Kidney (tissue), 14 donors: ENCODE data around the gene VDAC2. TPM values are rescaled to one million over a fixed set of nuclear protein-coding genes. Genes with fewer than 3 reads are reported as not detected.
"Not testable (repeated sequence)": the region's sequence is repeated elsewhere in the genome, so short reads cannot be mapped to it uniquely, and the experiment has no call there.

Experiments
- DNase-seq, 5 donors: peaks; one replicate each; pipeline ENCODE4 v3.0.0-alpha.2; 2013 to 2020
- FAIRE-seq: peaks from 2 replicates; lab custom pipeline; 2012; peaks lifted over from hg19 to GRCh38; lab: Jason Lieb, UNC
- H3K27ac ChIP-seq, 2 donors: one replicate each; pipeline ENCODE4 v1.7.0; 2013; ENCODE audit warnings: low read depth in 2 of 2, low read length in 2 of 2, inconsistent platforms in 1 of 2
- H3K27me3 ChIP-seq: one replicate; pipeline ENCODE4 v1.7.1; 2013; ENCODE audit warnings: low read length, inconsistent platforms; ENCODE audit not compliant: control insufficient read depth, insufficient read depth
- H3K36me3 ChIP-seq, 3 donors: one replicate each; pipeline versions ENCODE4 v1.7.0 to v1.7.1; 2013; ENCODE audit warnings: low read length in 3 of 3, control low read depth in 1 of 3, inconsistent platforms in 1 of 3; ENCODE audit not compliant: insufficient read depth in 3 of 3, control insufficient read depth in 2 of 3
- H3K4me1 ChIP-seq, 3 donors: one replicate each; pipeline versions ENCODE4 v1.7.0 to v1.7.1; 2013; ENCODE audit warnings: low read length in 3 of 3, inconsistent platforms in 1 of 3, low read depth in 1 of 3; ENCODE audit not compliant: control insufficient read depth in 2 of 3, insufficient read depth in 2 of 3
- H3K4me3 ChIP-seq, 3 donors: one replicate each; pipeline versions ENCODE4 v1.7.0 to v1.8.1; 2013; ENCODE audit warnings: low read length in 3 of 3, control low read depth in 1 of 3, inconsistent platforms in 1 of 3
- H3K9ac ChIP-seq, 3 donors: one replicate each; pipeline versions ENCODE4 v1.7.0 to v1.7.1; 2013; ENCODE audit warnings: low read length in 3 of 3, control low read depth in 1 of 3, inconsistent platforms in 1 of 3
- H3K9me3 ChIP-seq, 3 donors: one replicate each; pipeline versions ENCODE4 v1.7.0 to v1.7.1; 2013; ENCODE audit warnings: low read length in 3 of 3, control low read depth in 1 of 3, inconsistent platforms in 1 of 3; ENCODE audit not compliant: control insufficient read depth in 2 of 3, insufficient read depth in 1 of 3
- intact Hi-C: fragments of 100-400 bp; cut with DNase I; formaldehyde crosslinking; loops from one replicate; pipeline ENCODE4 v1.11.1; 2022
- polyA plus RNA-seq: library from polyadenylated mRNA; stranded (reverse); fragments of 350-450 nt; fragmentation: Illumina TruSeq; extraction: RNeasy Lipid Tissue Mini Kit (QIAGEN cat#74804); gene quantifications from one replicate; pipeline ENCODE4 v1.2.3, GENCODE V29; 2014; ENCODE audit warnings: low read depth, low replicate concordance; ENCODE audit not compliant: insufficient read depth
- total RNA-seq: library from RNA; stranded (reverse); fragmentation: NEBNext Ultra II Directional; extraction: Animal tissue kit (Norgen Biotek cat#: 25700); gene quantifications from one replicate; pipeline ENCODE4 v1.2.1, GENCODE V29; 2021
- TF ChIP-seq, protein P1 (sequence below): IDR thresholded peaks from 3 replicates; pipeline ENCODE4 v1.5.1; 2012; ENCODE audit warnings: mild to moderate bottlenecking, moderate library complexity, borderline replicate concordance; ENCODE audit not compliant: insufficient read depth; ENCODE audit errors: extremely low read depth
- donor health status: control.
- donor health status: control.
- donor health status: control.
- donor health status: control.
- donor health status: control.
- donor health status: DM: yes; HTN: yes; CAD: no.
- donor health status: Normal renal cell carcinoma (clear cell type).

VDAC2 gene
- total and polyA plus RNA-seq, 2 donors from 2014 or later, result 128 to 211 TPM

DNA sequence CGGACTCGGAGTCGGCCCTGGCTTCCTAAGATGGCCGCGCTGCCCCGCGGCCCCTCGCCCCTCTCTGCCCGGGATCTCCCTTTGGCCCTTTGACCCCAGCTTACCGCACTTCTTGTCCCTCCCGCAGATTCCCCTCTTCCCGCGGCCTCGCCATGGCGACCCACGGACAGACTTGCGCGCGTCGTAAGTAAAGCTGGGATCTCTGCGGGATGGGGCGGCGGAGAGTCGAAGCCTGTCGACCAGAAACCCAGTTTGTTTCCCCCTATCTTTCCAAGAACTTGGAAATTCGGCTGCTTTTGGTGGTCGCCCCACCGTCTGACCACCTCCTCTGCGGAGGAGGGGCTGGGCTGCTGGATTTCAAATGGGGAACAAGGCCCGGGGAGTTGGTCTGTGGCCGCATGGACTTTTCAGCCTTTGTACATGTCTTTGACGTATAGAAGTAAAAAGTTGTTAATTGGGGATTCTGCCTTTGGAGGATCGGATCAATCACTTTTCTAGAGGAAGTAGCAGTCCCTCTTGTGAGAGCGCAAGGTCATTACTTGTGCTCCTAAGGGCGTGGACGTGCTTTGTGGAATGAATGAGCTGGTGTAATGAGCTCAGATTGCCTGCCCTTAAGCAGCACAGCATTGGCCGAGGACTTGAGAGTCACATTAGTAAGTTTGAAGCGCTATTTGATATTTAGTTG lies 553 bp downstream of the VDAC2 start:
- peak overlapping the region; percentile 62 to 99 (median 88) for H3K9ac ChIP-seq
- peak in 3 of 5 donors; percentile 18 to 52 (median 47) for DNase-seq
- H3K27ac ChIP-seq, result peak overlapping the region; percentile 99 to 100
- TF ChIP-seq, protein P1, sequence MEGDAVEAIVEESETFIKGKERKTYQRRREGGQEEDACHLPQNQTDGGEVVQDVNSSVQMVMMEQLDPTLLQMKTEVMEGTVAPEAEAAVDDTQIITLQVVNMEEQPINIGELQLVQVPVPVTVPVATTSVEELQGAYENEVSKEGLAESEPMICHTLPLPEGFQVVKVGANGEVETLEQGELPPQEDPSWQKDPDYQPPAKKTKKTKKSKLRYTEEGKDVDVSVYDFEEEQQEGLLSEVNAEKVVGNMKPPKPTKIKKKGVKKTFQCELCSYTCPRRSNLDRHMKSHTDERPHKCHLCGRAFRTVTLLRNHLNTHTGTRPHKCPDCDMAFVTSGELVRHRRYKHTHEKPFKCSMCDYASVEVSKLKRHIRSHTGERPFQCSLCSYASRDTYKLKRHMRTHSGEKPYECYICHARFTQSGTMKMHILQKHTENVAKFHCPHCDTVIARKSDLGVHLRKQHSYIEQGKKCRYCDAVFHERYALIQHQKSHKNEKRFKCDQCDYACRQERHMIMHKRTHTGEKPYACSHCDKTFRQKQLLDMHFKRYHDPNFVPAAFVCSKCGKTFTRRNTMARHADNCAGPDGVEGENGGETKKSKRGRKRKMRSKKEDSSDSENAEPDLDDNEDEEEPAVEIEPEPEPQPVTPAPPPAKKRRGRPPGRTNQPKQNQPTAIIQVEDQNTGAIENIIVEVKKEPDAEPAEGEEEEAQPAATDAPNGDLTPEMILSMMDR, result no peak
- FAIRE-seq, result no peak
- intact Hi-C loops, result no loop called here
- peaks cover 3 to 27% (median 5%) of the 10 kb centered on the region in 3 donors for H3K36me3 ChIP-seq
- no peaks in the 10 kb centered on the region for H3K9me3 ChIP-seq
- no peaks in the 10 kb centered on the region for H3K27me3 ChIP-seq
- H3K4me1 ChIP-seq, result peaks cover 0 to 14% (median 11%) of the 10 kb centered on the region in 3 donors
- H3K4me3 ChIP-seq, result peak overlapping the region; percentile 73 to 99 (median 99)

DNA sequence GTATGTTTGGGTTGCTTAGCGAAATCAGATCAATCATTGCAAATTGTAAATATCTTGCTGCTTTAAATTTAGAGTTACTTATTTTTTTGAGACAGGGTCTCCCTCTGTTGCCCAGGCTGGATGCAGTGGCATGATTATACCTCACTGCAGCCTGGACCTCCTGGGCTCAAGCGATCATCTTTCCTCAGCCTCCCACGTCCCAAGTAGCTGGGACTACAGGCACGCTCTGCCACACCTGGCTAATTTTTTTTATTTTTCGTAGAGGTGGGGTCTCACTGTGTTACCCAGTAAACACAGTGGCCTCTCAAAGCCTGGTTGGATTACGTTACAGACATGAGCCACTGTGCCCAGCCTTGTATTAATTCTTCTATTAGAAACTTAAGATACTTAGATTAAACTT lies 1.7 kb downstream of the VDAC2 start:
- H3K27ac ChIP-seq, result no peak overlapping the region
- peak overlapping the region in 1 of 3 donors; percentile 99 for H3K9ac ChIP-seq

DNA sequence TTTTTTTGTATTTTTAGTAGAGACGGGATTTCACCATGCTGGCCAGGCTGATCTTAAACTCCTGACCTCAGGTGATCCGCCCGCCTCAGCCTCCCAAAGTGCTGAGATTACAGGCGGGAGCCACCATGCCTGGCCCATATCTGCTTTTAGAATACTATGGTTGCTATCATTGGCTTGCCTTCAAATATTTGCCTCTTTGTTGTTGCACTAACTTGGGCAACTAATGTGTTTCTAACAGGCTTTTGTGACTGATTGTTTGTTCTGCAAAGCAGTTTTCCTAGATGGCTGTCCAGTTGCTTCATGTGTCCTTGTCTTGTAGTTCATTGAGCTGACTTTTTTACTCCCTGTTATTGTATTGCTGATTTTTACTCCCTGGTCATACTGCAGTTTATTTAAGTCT lies 9.7 kb downstream of the VDAC2 start:
- FAIRE-seq (no peak), DNase-seq (no peak)
- H3K27me3 ChIP-seq, result no peaks in the 10 kb centered on the region
- H3K9me3 ChIP-seq, result no peaks in the 10 kb centered on the region
- peaks cover 5 to 72% (median 40%) of the 10 kb centered on the region in 3 donors for H3K36me3 ChIP-seq
- intact Hi-C loops, result no loop called here
- peaks cover 3 to 23% (median 21%) of the 10 kb centered on the region in 3 donors for H3K4me1 ChIP-seq
- TF ChIP-seq, protein P1, result no peak
- H3K4me3 ChIP-seq, result no peak overlapping the region
- no peak overlapping the region for H3K9ac ChIP-seq
- no peak overlapping the region for H3K27ac ChIP-seq

More for the DNA sequence above, 1.7 kb downstream of the VDAC2 start:
- intact Hi-C loops, result no loop called here
- Histone ChIP-seq H3K9me3 (no peaks in the 10 kb centered on the region), H3K36me3 (peaks cover 5 to 38% (median 10%) of the 10 kb centered on the region in 3 donors), H3K4me1 (peaks cover 0 to 14% (median 11%) of the 10 kb centered on the region in 3 donors), H3K4me3 (peak overlapping the region in 1 of 3 donors; percentile 99), H3K27me3 (no peaks in the 10 kb centered on the region)
- FAIRE-seq (no peak), DNase-seq (peak in 4 of 5 donors; percentile 61 to 79 (median 70))
- TF ChIP-seq, protein P1, result no peak

DNA sequence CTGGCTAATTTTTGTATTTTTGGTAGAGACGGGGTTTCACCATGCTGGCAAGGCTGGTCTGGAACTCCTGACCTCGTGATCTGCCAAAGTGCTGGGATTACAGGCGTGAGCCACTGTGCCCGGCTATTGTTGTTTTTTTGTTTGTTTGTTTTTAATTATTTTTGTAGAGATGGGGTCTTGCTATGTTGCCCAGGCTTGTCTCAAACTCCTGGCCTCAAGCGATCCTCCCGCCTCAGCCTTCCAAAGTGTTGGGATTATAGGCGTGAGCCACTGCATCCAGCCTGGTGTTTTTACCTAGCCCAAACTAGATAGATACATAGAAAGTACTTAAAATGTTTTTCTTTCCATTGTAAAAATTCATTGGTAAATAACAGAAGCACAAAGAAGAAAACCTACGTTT lies 10.9 kb downstream of the VDAC2 start:
- H3K36me3 ChIP-seq, result peaks cover 5 to 64% (median 34%) of the 10 kb centered on the region in 3 donors

More for the DNA sequence above, 10.9 kb downstream of the VDAC2 start:
- peak in 1 of 5 donors; percentile 8 for DNase-seq
- H3K4me3 ChIP-seq, H3K27me3 ChIP-seq, H3K9ac ChIP-seq, H3K9me3 ChIP-seq, FAIRE-seq, intact Hi-C loops, H3K27ac ChIP-seq: not testable (repeated sequence)
- peaks cover 5 to 31% (median 27%) of the 10 kb centered on the region in 3 donors for H3K4me1 ChIP-seq
